GM12872 (cell line): ENCODE data around the gene XPNPEP1.

Experiments used
- TF ChIP-seq, protein P1 (sequence below): IDR thresholded peaks from 3 replicates; pipeline ENCODE4 v1.5.1; 2011; ENCODE audit warnings: low read depth, mild to moderate bottlenecking, low read length, moderate library complexity; ENCODE audit not compliant: insufficient read depth

XPNPEP1 gene

DNA sequence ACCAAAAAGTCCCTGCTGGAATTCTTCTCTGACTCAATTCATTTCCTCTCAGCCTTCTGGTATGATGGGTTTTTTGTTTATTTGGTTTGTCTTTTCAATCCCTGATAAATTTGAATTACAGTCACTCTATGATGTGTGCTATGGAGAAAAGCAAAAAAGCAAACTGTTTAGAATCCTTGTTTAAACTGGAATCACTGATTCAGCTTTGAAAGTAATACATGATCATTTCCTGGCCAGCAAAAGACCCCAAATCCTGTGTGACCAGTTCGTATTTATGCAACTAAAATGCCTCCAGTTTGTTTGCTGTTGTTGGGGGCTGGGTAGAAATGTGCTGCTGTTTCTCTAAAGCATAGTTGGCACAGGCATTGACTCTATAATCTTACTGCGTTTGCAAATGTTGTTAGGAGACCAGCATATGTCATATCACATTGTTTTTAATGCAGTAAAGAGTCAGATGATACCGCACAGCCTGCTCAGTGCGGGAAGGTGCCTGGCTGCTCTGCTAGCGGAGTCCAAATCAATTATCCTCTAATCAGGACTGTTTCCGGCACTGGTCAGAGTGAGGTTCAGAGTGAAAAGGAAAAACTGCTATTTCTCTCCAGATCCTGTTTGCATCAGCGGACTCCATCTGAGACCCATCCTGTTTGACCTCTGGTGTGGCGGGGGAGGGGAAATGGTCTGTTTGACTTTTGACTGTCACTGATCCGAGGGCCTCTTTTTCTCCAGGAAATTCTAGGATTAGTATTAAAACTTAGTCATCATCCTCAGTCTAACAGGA is 43.8 kb upstream of the XPNPEP1 start:
- TF ChIP-seq, protein P1, sequence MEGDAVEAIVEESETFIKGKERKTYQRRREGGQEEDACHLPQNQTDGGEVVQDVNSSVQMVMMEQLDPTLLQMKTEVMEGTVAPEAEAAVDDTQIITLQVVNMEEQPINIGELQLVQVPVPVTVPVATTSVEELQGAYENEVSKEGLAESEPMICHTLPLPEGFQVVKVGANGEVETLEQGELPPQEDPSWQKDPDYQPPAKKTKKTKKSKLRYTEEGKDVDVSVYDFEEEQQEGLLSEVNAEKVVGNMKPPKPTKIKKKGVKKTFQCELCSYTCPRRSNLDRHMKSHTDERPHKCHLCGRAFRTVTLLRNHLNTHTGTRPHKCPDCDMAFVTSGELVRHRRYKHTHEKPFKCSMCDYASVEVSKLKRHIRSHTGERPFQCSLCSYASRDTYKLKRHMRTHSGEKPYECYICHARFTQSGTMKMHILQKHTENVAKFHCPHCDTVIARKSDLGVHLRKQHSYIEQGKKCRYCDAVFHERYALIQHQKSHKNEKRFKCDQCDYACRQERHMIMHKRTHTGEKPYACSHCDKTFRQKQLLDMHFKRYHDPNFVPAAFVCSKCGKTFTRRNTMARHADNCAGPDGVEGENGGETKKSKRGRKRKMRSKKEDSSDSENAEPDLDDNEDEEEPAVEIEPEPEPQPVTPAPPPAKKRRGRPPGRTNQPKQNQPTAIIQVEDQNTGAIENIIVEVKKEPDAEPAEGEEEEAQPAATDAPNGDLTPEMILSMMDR, result no peak

DNA sequence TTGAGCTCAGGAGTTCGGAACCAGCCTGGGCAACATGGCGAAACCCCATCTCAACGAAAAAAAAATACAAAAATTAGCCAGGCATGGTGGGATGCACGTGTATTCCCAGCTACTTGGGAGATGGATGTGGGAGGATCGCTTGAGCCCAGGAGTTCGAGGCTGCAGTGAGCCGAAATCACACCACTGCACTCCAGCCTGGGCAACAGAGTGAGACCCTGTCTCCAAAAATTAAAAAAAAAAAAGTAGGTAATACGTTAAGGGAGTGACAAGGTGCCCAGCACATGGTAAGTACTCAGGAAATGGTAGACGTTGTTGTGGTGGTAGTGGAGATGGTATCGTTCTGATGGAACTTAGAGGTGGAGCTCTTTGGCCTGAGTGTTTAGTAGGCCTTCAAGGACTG is 41.0 kb upstream of the XPNPEP1 start:
- TF ChIP-seq, protein P1, result no peak

DNA sequence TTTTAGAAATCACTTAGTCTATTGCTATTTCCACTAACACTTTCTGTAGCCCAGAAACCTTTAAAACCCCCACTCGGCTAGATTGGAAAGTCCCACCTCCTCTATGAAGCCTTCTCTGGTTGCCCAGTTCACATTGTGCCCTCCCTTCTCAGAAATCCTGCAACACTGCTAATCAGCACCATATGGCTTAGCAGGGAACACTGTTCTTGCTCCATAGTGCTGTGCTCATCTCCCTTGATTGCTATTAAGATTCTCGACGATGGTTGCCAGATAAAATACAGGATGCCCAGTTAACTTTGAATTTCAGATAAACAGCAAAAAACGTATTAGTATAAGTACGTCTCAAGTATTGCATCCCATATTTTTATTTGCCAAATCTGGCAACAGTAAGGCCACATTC is 40.1 kb upstream of the XPNPEP1 start:
- TF ChIP-seq, protein P1, result no peak

DNA sequence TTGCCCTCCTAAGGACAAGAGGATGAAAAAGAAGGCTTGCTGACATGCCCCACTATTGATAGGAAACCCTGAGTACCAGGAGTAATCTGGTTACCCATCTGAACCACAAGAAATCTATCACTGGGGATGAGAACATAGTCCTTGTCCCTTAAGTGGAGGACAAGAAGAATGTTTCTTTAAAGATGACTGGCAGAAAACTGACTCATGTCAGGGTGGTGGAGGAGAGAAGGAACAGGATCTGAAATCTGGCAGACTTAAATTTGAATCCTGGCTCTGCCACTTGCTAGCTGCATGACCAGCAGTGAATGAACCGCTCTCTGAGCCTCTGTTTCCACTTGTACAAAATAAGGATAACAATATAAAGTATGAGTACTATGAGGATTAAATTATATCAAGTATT is 38.9 kb upstream of the XPNPEP1 start:
- TF ChIP-seq, protein P1, result no peak

DNA sequence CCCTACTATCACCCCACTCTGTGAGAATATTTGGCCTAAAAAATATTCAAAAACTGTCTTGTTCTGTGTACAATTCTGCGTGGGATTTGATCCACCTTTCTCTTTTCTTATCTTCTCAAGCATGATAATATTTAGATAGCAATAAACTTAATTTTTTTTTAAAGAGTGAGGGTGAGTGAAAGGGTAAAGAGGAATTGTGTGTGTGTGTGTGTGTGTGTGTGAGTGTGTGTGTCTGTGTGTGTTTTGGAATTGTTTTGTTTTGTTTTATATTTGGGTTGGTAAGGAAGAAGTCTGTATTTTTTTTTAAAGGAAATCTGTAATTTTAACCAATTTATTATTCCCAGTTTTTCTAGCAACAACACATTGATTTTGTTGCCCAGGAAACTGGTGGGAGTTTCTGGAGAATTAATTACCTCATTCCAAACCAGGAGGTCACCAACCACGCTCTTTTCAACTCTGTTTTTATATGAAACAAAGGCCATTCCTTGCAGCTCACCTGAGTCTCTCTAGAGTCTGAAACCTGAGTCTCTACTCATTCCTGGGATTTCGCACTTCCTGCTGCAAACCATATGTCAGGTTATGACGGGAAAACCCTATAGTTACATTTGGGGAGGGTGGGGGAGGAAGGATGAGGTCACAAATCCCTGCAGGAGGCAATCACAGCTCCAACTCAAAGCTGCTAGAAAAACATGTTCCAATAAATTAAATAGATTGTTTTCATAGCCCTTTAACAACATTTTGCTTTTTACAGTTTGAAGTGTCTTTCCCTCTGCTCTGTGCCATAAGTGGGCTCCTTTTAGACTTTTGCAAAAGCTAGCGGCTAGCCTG is 38.1 kb upstream of the XPNPEP1 start:
- TF ChIP-seq, protein P1, result no peak

DNA sequence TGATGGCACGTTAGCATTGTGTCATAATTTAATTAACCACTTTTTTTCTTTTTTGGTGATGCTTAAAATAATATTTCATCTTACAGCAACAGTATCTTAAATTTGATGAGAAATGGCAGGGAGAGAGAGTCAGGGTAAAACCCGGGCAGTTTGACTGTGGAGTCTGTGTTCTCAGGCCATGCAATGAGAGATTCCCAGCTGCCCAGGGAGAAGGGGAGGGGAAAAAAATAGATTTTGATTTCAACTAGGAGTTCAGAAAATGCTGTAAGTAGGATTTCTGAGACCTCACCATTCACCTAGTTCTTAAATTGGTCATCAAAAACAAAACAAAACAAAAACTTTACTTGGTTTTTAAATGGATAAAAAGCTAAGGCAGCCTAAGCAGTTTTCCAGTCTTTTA is 37.4 kb upstream of the XPNPEP1 start:
- TF ChIP-seq, protein P1, result no peak

DNA sequence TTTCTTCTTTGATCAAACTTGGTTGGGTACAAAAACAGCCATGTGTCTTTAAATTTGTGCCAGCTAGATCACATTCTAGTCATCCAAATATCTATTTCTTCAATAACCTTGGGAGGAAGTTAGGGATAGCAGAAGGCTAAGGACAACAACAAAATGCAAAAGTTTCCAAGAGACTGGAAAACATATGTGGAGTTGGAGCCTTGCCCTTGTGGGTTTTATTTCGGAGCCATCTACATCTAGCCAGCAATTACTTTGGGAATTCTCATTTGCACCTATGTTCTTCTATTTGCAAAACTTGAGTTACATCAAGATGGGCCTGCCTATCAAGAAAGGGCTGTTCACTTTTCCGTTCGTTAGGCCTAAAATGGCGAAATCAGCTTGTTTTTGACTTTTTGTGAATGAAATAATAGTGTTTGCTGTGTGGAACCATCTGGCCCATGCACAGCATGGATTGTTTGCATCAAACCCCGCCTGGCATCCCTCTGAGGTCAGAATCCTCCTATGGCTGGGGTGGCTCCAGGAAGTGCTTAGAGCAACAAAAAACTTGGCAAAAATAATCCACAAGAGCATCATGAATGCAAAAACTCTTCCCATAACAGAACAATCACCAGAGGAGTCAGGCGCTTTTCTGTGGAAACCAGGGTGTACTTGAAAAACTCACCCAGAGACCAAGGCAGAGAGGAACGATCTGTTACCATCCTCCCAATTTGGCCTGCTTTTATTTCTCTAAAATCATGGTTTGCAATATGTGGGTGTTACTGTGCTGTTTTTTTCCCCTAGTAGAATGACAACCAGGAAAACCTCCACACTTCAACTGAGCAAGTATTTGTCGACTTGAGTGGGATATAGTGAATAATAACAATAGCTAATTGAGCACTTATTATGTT is 36.2 kb upstream of the XPNPEP1 start:
- TF ChIP-seq, protein P1, result no peak
